HG03159 (cell line): ENCODE measurements around the gene LHB.
"Not testable (repeated sequence)": the region's sequence is repeated elsewhere in the genome, so short reads cannot be mapped to it uniquely, and the experiment has no call there.

ENCODE experiments used
- ATAC-seq: cut with Tn5 transposase; IDR thresholded peaks from one replicate; pipeline ENCODE4 v1.9.1; 2021; ENCODE audit warnings: mild to moderate bottlenecking, moderate library complexity; ENCODE audit not compliant: unreplicated experiment

LHB gene

GRCh38 chr19:49038557-49039276 is 21.8 kb upstream of the LHB start:
- not testable (repeated sequence) for ATAC-seq

GRCh38 chr19:49038111-49038510 is 21.2 kb upstream of the LHB start:
- ATAC-seq, result not testable (repeated sequence)

GRCh38 chr19:49036815-49037214 is 19.9 kb upstream of the LHB start, which contains the start of gene CGB1:
CGB1 (minus strand) TSS chr19:49036895; CDS start chr19:49036711, 184 bp downstream.
- not testable (repeated sequence) for ATAC-seq

- ATAC-seq, result not testable (repeated sequence)
These were observed 14.9 kb upstream of the LHB start, which contains the start of gene CGB2 for GRCh38 chr19:49031642-49032301. CGB2 (plus strand) TSS chr19:49031890; CDS start chr19:49032096, 206 bp downstream.

- ATAC-seq, result not testable (repeated sequence)
These were observed 13.4 kb upstream of the LHB start for GRCh38 chr19:49030323-49030722.

GRCh38 chr19:49029749-49030148 is 12.9 kb upstream of the LHB start:
- ATAC-seq, result not testable (repeated sequence)

- ATAC-seq, result not testable (repeated sequence)
These were observed 11.8 kb upstream of the LHB start for GRCh38 chr19:49028686-49029085.

- ATAC-seq, result not testable (repeated sequence)
These were observed 8.7 kb upstream of the LHB start for GRCh38 chr19:49025599-49025998.

GRCh38 chr19:49025088-49025487 is 8.2 kb upstream of the LHB start:
- not testable (repeated sequence) for ATAC-seq

- ATAC-seq, result not testable (repeated sequence)
These were observed 7.3 kb upstream of the LHB start, which contains the start of gene CGB3 for GRCh38 chr19:49024233-49024632. CGB3 (minus strand) TSS chr19:49024333; CDS start chr19:49023971, 362 bp downstream.

- no peak for ATAC-seq
These were observed 5.2 kb upstream of the LHB start for GRCh38 chr19:49022116-49022515.

GRCh38 chr19:49020931-49021895 is 4.3 kb upstream of the LHB start:
- no peak for ATAC-seq

GRCh38 chr19:49020342-49020741 is 3.5 kb upstream of the LHB start:
- ATAC-seq, result no peak

- no peak for ATAC-seq
These were observed 2.5 kb upstream of the LHB start for GRCh38 chr19:49019242-49019932.

GRCh38 chr19:49018388-49019241 is 1.7 kb upstream of the LHB start:
- ATAC-seq, result not testable (repeated sequence)

GRCh38 chr19:49017666-49018351 is 918 bp upstream of the LHB start:
- no peak for ATAC-seq

- no peak for ATAC-seq
These were observed 638 bp downstream of the LHB start for GRCh38 chr19:49016067-49016839.

GRCh38 chr19:49014870-49015255 is 2.0 kb downstream of the LHB start:
- ATAC-seq, result no peak
